HepG2 (cell line): ENCODE results near the gene PIP5KL1. TPM values are rescaled to one million over a fixed set of nuclear protein-coding genes. Genes with fewer than 3 reads are reported as not detected.

Experiments
- HINFP ChIP-seq: sonication (generic); formaldehyde crosslinking; IDR thresholded peaks from 2 replicates; pipeline ENCODE4 v1.4.0; 2020; ENCODE audit warnings: low read depth, mild to moderate bottlenecking, missing genetic modification reagents
- HMG20B ChIP-seq: conservative IDR thresholded peaks from 2 replicates; pipeline ENCODE4 v1.6.1; 2016; ENCODE audit warnings: missing genetic modification reagents, missing compliant biosample characterization
- MBNL3 ChIP-seq: fragments of 250-450 bp; sonication (Bioruptor Pico); conservative IDR thresholded peaks from 2 replicates; pipeline ENCODE4 v1.8.0; 2022; ENCODE audit warnings: mild to moderate bottlenecking, inconsistent platforms
- POLR2G ChIP-seq: fragments of 200-400 bp; formaldehyde crosslinking; IDR thresholded peaks from 2 replicates; pipeline ENCODE4 v1.6.1; 2018; ENCODE audit warnings: mild to moderate bottlenecking, low read depth, low read length, moderate library complexity
- RFXANK ChIP-seq: IDR thresholded peaks from 2 replicates; pipeline ENCODE4 v1.6.1; 2016
- RNF219 ChIP-seq: sonication (generic); formaldehyde crosslinking; IDR thresholded peaks from 2 replicates; pipeline ENCODE4 v1.5.0; 2020; ENCODE audit warnings: mild to moderate bottlenecking, missing genetic modification reagents
- SALL1 ChIP-seq: sonication (generic); formaldehyde crosslinking; IDR thresholded peaks from 2 replicates; pipeline ENCODE4 v1.8.0; 2022; ENCODE audit warnings: mild to moderate bottlenecking, missing genetic modification reagents
- TBX3 ChIP-seq: fragments of 450-650 bp; IDR thresholded peaks from 2 replicates; pipeline ENCODE4 v1.6.1; 2017; ENCODE audit warnings: antibody characterized with exemption, mild to moderate bottlenecking, inconsistent platforms, borderline replicate concordance
- ZBTB14 ChIP-seq: sonication (generic); formaldehyde crosslinking; IDR thresholded peaks from 2 replicates; pipeline ENCODE4 v1.4.0; 2020; ENCODE audit warnings: missing genetic modification reagents
- ZNF136 ChIP-seq: sonication (generic); formaldehyde crosslinking; IDR thresholded peaks from 2 replicates; pipeline ENCODE4 v1.8.1; 2022; ENCODE audit warnings: low read depth, mild to moderate bottlenecking, moderate library complexity, missing genetic modification reagents
- ZNF180 ChIP-seq: sonication (generic); formaldehyde crosslinking; IDR thresholded peaks from 2 replicates; pipeline ENCODE4 v1.4.0; 2020; ENCODE audit warnings: low read depth, missing genetic modification reagents, borderline replicate concordance
- ZNF274 ChIP-seq: sonication (generic); formaldehyde crosslinking; IDR thresholded peaks from 2 replicates; pipeline ENCODE4 v1.5.1; 2020; ENCODE audit warnings: mild to moderate bottlenecking, missing genetic modification reagents
- ZNF318 ChIP-seq: sonication (generic); formaldehyde crosslinking; IDR thresholded peaks from 2 replicates; pipeline ENCODE4 v1.4.0; 2020; ENCODE audit warnings: mild to moderate bottlenecking, missing genetic modification reagents
- ZNF644 ChIP-seq: IDR thresholded peaks from 2 replicates; pipeline ENCODE4 v1.6.1; 2016; ENCODE audit warnings: low read depth
- polyA plus RNA-seq, 8 experiments: library from polyadenylated mRNA; depleted of rRNA in 3 of 8; stranded (reverse) in 7 of 8; unstranded in 1 of 8; fragments of >200 nt; fragmentation: Illumina TruSeq in 4 of 8; extraction: Trizol in 4 of 8; gene quantifications; 2 replicates each; pipeline versions ENCODE4 v1.2.1 to v1.2.3, GENCODE V29; 2011 to 2016; ENCODE audit warnings: low read depth in 4 of 8, missing spikeins in 1 of 8, mixed read lengths in 1 of 8; ENCODE audit not compliant: insufficient read depth in 1 of 8
- total RNA-seq, 5 experiments: library from RNA; depleted of rRNA; stranded (reverse); fragments of >200 nt; fragmentation: Illumina TruSeq; extraction: Trizol; gene quantifications; 2 replicates each; pipeline ENCODE4 v1.2.3, GENCODE V29; 2016; ENCODE audit warnings: low read depth in 1 of 5

The PIP5KL1 gene
- total and polyA plus RNA-seq, 2 of the 13 experiments (the other 11 are each of a cell fraction or from before 2014, with no cell fraction given) = 0.20 to 0.49 TPM

GRCh38 chr9:127937388-127938297, 7.1 kb upstream of the PIP5KL1 start, which contains the start of gene DPM2 (continued):
- TF ChIP-seq ZBTB14 (CRISPR knock-in tag) = no peak
- TF ChIP-seq RNF219 (CRISPR knock-in tag) = no peak
- no peak for TF ChIP-seq TBX3
- peak; percentile 52; the same call in 1 of the 2 replicates for TF ChIP-seq SALL1 (CRISPR knock-in tag)
- TF ChIP-seq RFXANK (CRISPR knock-in tag) = no peak
- TF ChIP-seq ZNF180 = no peak
- TF ChIP-seq ZNF136 (CRISPR knock-in tag) = no peak
- TF ChIP-seq HMG20B (CRISPR knock-in tag) = no peak
- no peak for TF ChIP-seq MBNL3 (CRISPR knock-in tag)
- no peak for TF ChIP-seq ZNF274
- TF ChIP-seq ZNF644 (CRISPR knock-in tag) = no peak
- no peak for TF ChIP-seq HINFP (CRISPR knock-in tag)
- TF ChIP-seq ZNF318 (CRISPR knock-in tag) = no peak
- peak; percentile 89 for TF ChIP-seq POLR2G
